HEK293 (cell line): Measurements from ENCODE around the gene PCDHB1.

Experiments used
- CTCF ChIA-PET: fragments of 350-600 bp; formaldehyde crosslinking; extraction: SDS; loops from one replicate; lab custom pipeline; 2021; ENCODE audit warnings: antibody characterized with exemption; lab: Yijun Ruan, JAX
- POLR2A ChIA-PET: fragments of 300-600 bp; formaldehyde crosslinking; extraction: SDS; loops from one replicate; lab custom pipeline; 2020; ENCODE audit warnings: antibody characterized with exemption, inconsistent platforms; lab: Yijun Ruan, JAX
- H3K27ac ChIP-seq: fragments of 200-500 bp; sonication (Bioruptor generic); 2 replicates; pipeline ENCODE4 v1.5.1; 2014; ENCODE audit warnings: low read depth, low read length, control low read depth, inconsistent platforms; ENCODE audit errors: extremely low read depth
- H3K36me3 ChIP-seq, 2 experiments: fragments of 200-500 bp in 1 of 2; sonication (Bioruptor generic) in 1 of 2; 1 replicate in 1 of 2; 2 replicates in 1 of 2; pipeline ENCODE4 v1.5.1; 2014 to 2017; ENCODE audit warnings: inconsistent platforms in 2 of 2, low read length in 2 of 2; ENCODE audit not compliant: control insufficient read depth in 2 of 2, insufficient read depth in 1 of 2
- H3K4me1 ChIP-seq: fragments of 200-500 bp; sonication (Bioruptor generic); 2 replicates; pipeline ENCODE4 v1.5.1; 2014; ENCODE audit warnings: mild to moderate bottlenecking, low read length, inconsistent platforms; ENCODE audit not compliant: control insufficient read depth, insufficient read depth
- H3K4me3 ChIP-seq: 2 replicates; pipeline ENCODE4 v1.5.1; 2011; ENCODE audit warnings: low read depth, mild to moderate bottlenecking, control low read depth, low read length, moderate library complexity
- H3K9me3 ChIP-seq: fragments of 200-500 bp; sonication (Bioruptor generic); 2 replicates; pipeline ENCODE4 v1.5.1; 2014; ENCODE audit warnings: low read depth, low read length, inconsistent platforms; ENCODE audit not compliant: control insufficient read depth, insufficient read depth
- KLF10 ChIP-seq: fragments of 450-650 bp; IDR thresholded peaks from 2 replicates; pipeline ENCODE4 v1.5.1; 2018; ENCODE audit warnings: missing biosample characterization, mild to moderate bottlenecking, missing genetic modification characterization
- MZF1 ChIP-seq: fragments of 450-650 bp; formaldehyde crosslinking; IDR thresholded peaks from 2 replicates; pipeline ENCODE4 v1.5.1; 2017; ENCODE audit warnings: missing biosample characterization, missing genetic modification characterization, borderline replicate concordance
- SP2 ChIP-seq: fragments of 450-650 bp; formaldehyde crosslinking; IDR thresholded peaks from 2 replicates; pipeline ENCODE4 v1.5.1; 2016; ENCODE audit warnings: missing biosample characterization, missing genetic modification characterization
- YY1 ChIP-seq: fragments of 450-650 bp; formaldehyde crosslinking; IDR thresholded peaks from 2 replicates; pipeline ENCODE4 v1.5.1; 2018; ENCODE audit warnings: missing biosample characterization, missing genetic modification characterization
- ZFP37 ChIP-seq: fragments of 450-650 bp; formaldehyde crosslinking; IDR thresholded peaks from 2 replicates; pipeline ENCODE4 v1.5.1; 2016; ENCODE audit warnings: missing biosample characterization, missing genetic modification characterization
- ZNF292 ChIP-seq: fragments of 450-650 bp; formaldehyde crosslinking; IDR thresholded peaks from 2 replicates; pipeline ENCODE4 v1.5.1; 2016; ENCODE audit warnings: low read depth, missing biosample characterization, missing genetic modification characterization, borderline replicate concordance
- ZNF404 ChIP-seq: fragments of 450-650 bp; formaldehyde crosslinking; IDR thresholded peaks from 2 replicates; pipeline ENCODE4 v1.5.1; 2017; ENCODE audit warnings: missing biosample characterization, missing genetic modification characterization
- ZNF433 ChIP-seq: fragments of 450-650 bp; formaldehyde crosslinking; IDR thresholded peaks from 2 replicates; pipeline ENCODE4 v1.5.1; 2016; ENCODE audit warnings: missing biosample characterization, missing genetic modification characterization, low read depth
- ZNF558 ChIP-seq: fragments of 450-650 bp; formaldehyde crosslinking; IDR thresholded peaks from 2 replicates; pipeline ENCODE4 v1.5.1; 2016; ENCODE audit warnings: missing biosample characterization, missing genetic modification characterization
- ZNF571 ChIP-seq: fragments of 450-650 bp; formaldehyde crosslinking; IDR thresholded peaks from 2 replicates; pipeline ENCODE4 v1.5.0; 2017; ENCODE audit warnings: missing biosample characterization, missing genetic modification characterization
- ZNF626 ChIP-seq: fragments of 450-650 bp; sonication (Bioruptor Pico); formaldehyde crosslinking; IDR thresholded peaks from 2 replicates; pipeline ENCODE4 v1.5.1; 2018; ENCODE audit warnings: missing biosample characterization, missing genetic modification characterization, inconsistent platforms
- ZNF658 ChIP-seq: fragments of 450-650 bp; formaldehyde crosslinking; IDR thresholded peaks from 2 replicates; pipeline ENCODE4; 2016; ENCODE audit warnings: missing biosample characterization, missing genetic modification characterization
- ZNF664 ChIP-seq: fragments of 450-650 bp; formaldehyde crosslinking; IDR thresholded peaks from 2 replicates; pipeline ENCODE4 v1.5.1; 2016; ENCODE audit warnings: missing biosample characterization, missing genetic modification characterization
- ZNF837 ChIP-seq: fragments of 450-650 bp; formaldehyde crosslinking; IDR thresholded peaks from 2 replicates; pipeline ENCODE4 v1.5.1; 2016; ENCODE audit warnings: missing biosample characterization, missing genetic modification characterization
- TF ChIP-seq, protein P1 (sequence below): fragments of 450-650 bp; formaldehyde crosslinking; IDR thresholded peaks from 2 replicates; pipeline ENCODE4 v1.5.1; 2016; ENCODE audit warnings: missing biosample characterization, missing genetic modification characterization
- TF ChIP-seq, protein P2 (sequence below): fragments of 450-650 bp; formaldehyde crosslinking; IDR thresholded peaks from 2 replicates; pipeline ENCODE4 v1.5.1; 2016; ENCODE audit warnings: missing biosample characterization, missing genetic modification characterization

Gene PCDHB1

DNA sequence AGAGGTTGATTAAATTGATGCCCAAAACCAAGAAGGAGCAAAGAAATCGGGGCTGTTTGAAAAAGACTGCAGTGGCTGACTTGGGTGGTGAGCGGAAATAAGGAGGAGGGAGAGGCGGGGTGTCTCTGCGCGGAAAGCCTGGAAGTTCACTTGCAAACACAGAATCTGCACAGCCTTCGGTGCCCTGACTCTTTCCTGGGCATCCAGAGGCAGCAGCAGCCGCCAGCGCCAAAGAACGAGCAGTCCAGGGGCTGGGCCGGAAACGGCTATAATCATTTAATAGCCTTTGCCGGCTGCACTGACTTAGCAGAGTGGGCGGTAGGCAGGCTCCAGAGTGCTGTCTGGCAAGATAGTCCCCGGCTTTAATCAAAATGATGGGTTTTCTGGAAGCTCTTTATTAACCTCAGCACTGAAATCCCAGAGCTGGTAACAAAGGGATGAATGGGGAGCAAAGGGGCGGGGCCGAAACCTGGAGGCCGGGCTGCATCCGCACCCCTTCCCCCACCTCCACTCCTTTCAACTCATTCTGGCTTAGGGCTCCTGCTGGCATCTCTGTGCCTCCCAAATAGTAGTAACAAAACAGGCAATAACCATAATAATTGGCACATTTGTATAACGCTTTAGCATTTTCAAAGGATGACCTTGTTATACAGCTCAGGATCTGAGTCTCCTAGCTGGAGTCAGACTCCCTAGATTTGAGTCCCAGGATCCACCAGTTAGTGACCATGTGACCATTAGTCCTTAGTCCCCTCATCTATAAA lies 49.1 kb upstream of the PCDHB1 start (continued):
- TF ChIP-seq ZNF626 (tag by site-specific recombination) (no peak), ZNF404 (tag by site-specific recombination) (no peak)

DNA sequence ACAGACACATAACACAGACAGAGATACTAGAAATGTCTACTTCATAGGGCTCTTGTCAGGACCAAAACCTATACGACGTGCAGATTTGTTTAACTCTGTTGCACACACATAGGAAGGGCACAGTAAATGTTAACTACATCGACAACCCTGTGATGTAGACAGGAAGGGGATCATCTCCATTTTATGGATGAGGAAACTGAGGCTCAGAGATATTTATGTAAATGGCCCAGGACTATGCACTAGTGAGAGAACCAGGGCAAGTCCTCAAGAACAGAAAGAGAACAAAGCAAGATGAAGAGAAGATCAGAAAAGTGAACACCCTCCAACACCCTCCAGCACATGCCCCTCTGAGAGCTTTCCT lies 48.6 kb upstream of the PCDHB1 start:
- Histone ChIP-seq H3K36me3 (no peaks in the 10 kb centered on the region), H3K27ac (no peak overlapping the region), H3K4me3 (no peak overlapping the region), H3K4me1 (peaks cover 24% of the 10 kb centered on the region), H3K9me3 (no peaks in the 10 kb centered on the region)
- ChIA-PET CTCF (interaction anchor here (0.7 to 1.4 kb wide), 2 partner anchors 14 to 121 kb away, joined by 3 to 5 read pairs; partner anchors contain the start of gene PCDHA13), POLR2A (no interaction called here)
- TF ChIP-seq ZNF571 (tag by site-specific recombination), result no peak
- TF ChIP-seq ZNF664 (tag by site-specific recombination), result no peak
- TF ChIP-seq ZNF837 (tag by site-specific recombination), result no peak
- TF ChIP-seq YY1 (tag by site-specific recombination), result no peak
- no peak for TF ChIP-seq ZNF658 (tag by site-specific recombination)
- no peak for TF ChIP-seq MZF1
- TF ChIP-seq SP2, result no peak
- TF ChIP-seq, protein P1, sequence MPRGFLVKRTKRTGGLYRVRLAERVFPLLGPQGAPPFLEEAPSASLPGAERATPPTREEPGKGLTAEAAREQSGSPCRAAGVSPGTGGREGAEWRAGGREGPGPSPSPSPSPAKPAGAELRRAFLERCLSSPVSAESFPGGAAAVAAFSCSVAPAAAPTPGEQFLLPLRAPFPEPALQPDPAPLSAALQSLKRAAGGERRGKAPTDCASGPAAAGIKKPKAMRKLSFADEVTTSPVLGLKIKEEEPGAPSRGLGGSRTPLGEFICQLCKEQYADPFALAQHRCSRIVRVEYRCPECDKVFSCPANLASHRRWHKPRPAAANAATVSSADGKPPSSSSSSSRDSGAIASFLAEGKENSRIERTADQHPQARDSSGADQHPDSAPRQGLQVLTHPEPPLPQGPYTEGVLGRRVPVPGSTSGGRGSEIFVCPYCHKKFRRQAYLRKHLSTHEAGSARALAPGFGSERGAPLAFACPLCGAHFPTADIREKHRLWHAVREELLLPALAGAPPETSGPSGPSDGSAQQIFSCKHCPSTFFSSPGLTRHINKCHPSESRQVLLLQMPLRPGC (tag by site-specific recombination), result no peak
- TF ChIP-seq, protein P2, sequence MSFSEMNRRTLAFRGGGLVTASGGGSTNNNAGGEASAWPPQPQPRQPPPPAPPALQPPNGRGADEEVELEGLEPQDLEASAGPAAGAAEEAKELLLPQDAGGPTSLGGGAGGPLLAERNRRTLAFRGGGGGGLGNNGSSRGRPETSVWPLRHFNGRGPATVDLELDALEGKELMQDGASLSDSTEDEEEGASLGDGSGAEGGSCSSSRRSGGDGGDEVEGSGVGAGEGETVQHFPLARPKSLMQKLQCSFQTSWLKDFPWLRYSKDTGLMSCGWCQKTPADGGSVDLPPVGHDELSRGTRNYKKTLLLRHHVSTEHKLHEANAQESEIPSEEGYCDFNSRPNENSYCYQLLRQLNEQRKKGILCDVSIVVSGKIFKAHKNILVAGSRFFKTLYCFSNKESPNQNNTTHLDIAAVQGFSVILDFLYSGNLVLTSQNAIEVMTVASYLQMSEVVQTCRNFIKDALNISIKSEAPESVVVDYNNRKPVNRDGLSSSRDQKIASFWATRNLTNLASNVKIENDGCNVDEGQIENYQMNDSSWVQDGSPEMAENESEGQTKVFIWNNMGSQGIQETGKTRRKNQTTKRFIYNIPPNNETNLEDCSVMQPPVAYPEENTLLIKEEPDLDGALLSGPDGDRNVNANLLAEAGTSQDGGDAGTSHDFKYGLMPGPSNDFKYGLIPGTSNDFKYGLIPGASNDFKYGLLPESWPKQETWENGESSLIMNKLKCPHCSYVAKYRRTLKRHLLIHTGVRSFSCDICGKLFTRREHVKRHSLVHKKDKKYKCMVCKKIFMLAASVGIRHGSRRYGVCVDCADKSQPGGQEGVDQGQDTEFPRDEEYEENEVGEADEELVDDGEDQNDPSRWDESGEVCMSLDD (tag by site-specific recombination), result no peak
- no peak for TF ChIP-seq ZNF558 (tag by site-specific recombination)
- TF ChIP-seq ZFP37 (tag by site-specific recombination), result no peak

DNA sequence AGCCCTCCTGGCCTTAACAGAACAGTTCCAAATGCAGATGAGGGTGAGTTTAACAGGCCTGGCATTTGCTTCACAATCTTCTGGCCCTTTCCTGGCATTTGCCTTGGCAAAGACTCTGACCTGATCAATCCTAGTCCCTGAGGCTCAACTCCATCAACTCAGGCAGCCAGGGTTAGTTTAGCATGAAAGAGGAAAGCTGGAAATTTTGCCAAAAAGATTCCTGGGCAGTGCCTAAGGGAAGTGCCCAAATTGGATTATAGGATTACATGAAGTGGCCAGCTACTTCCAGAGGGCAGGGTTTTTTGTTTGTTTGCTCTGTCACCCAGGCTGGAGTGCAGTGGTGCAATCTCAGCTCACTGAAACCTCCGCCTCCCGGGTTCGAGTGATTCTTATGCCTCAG lies 48.1 kb upstream of the PCDHB1 start:
- Histone ChIP-seq H3K36me3 (no peaks in the 10 kb centered on the region), H3K4me1 (peaks cover 24% of the 10 kb centered on the region), H3K9me3 (no peaks in the 10 kb centered on the region), H3K4me3 (no peak overlapping the region), H3K27ac (no peak overlapping the region)
- ChIA-PET CTCF (interaction anchor here (0.7 to 1.4 kb wide), 2 partner anchors 15 to 121 kb away, joined by 3 to 5 read pairs; partner anchors contain the start of gene PCDHA13), POLR2A (no interaction called here)
- no peak for TF ChIP-seq ZNF433 (tag by site-specific recombination)
- no peak for TF ChIP-seq KLF10 (tag by site-specific recombination)
- no peak for TF ChIP-seq ZNF292 (tag by site-specific recombination)
